Measurements from ENCODE around the gene STK38L.

Gene STK38L

GRCh38 chr12:27330846-27331245 is 86.8 kb downstream of the STK38L start:
- no peak for DNase-seq

GRCh38 chr12:27331291-27331926 is 87.3 kb downstream of the STK38L start:
- DNase-seq: peak; percentile 95

- DNase-seq: no peak
Measured at GRCh38 chr12:27331927-27332324, 87.8 kb downstream of the STK38L start.

- no peak for DNase-seq
Measured at GRCh38 chr12:27332407-27332713, 88.3 kb downstream of the STK38L start.

DNA sequence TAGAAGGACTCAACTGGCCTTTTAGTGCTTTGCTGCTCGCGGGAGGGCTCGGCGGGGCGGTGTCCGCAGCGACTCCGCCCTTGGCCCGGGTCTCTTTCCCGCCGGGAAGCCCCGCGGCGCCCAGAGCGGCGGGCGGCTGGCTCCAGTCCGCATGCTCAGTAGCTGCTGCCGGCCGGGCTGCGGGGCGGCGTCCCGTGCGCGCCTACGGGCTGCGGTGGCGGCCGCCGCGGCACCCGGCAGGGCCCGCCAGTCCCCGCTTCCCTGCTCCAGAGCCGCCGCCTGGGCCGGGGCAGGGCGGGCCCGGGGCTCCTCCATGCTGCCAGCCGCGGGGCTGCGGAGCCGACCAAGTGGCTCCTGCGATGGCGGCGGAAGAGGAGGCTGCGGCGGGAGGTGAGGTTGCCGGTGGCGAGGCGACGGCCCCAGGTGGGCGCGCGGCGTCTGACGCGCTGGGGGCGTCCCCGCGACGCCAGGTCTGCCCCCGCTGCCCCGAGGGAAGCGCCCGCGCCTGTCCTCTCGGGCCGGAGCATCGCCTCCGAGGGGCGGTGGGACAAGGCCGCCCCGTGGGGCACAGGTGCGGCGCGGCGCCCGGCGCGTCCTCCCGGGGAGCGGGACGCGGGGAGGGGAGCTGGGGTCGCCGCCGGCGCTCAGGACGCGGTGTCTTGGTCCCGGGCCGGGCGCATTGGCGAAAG is 88.8 kb downstream of the STK38L start, which contains the start of gene BMAL2:
TSS of gene BMAL2 (plus strand) at position 123 of the 689 bp plus-strand sequence. CDS start at position 360, 237 bp downstream.
- no peak for DNase-seq

- DNase-seq: peak; percentile 36
Measured at GRCh38 chr12:27333403-27334009, 89.4 kb downstream of the STK38L start.

GRCh38 chr12:27334042-27334720 is 90.1 kb downstream of the STK38L start:
- peak; percentile 33 for DNase-seq

DNA sequence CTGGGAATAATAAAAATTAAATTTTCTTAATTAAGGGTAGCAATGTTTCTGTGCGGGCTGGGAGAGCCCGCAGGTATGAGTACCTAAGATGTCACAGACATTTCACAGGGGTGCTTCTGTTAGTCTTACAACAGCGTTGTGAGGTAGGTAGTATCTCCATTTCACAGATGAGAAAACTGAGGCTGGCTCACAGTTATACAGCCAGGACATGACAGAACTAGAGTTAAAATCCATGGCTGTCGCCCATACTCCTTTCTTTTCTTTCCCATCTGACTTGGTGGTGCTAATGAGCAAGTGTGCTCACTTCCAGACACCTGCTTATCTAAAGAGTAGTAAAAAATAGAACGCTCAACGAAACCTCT is 90.6 kb downstream of the STK38L start:
- DNase-seq: no peak

GRCh38 chr12:27335364-27336281 is 91.5 kb downstream of the STK38L start:
- no peak for DNase-seq

DNA sequence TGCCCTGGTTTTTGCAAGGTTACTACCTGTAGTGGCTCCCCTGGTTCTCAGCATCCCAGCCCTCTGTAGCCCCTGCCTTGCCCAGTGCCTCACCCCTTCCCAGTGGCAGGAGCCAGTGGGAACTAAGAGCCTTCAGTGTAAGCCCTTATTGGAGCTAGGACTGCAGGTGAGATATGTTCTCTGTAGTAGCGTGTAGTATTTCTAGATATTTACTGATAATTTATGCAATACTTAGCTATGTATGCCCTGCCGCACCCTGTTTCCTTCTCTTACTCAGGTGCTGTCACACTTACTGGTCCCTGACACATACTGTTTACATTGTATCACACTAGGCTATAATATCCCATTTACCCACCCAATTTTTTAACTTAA is 92.2 kb downstream of the STK38L start:
- no peak for DNase-seq

DNA sequence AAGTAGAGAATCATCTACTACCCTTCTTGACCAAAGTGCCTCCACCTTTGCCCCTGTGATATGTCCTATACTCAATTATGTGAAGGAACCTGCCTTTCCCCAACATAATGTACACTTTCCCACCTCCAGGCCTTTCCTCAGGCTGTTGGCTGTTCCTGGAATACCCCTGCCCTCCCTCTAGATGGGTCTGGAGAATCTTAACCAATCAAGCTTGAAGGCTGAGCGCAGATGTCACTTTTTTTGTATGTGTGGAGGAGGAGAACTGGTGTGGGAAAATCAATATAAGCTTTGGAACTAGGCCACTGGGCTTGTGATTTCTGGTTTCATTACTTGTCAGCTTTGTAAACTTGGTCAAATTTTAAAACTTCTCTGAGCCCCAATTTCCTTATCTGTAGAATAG is 93.3 kb downstream of the STK38L start:
- DNase-seq: no peak

DNA sequence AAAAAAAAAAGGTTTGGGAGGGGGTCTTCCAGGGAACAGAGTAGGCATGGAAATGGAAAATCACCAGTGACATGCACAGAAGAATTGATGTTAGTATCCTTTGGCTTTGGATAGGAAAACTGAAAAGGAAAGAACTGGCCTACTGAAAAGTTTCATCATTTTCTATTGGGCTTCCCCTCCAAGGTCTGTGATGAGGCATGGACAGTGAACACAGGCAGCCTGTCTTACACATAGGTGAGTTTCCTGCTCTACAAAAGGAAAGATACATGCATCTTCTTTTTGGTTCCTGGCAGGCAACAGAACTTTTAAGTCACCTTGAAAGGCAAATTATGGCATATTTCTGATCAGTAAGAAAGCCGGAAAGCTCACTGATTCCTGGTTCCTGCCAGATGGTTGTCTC is 94.4 kb downstream of the STK38L start:
- no peak for DNase-seq

GRCh38 chr12:27340971-27341370 is 96.9 kb downstream of the STK38L start:
- no peak for DNase-seq

GRCh38 chr12:27342536-27342935 is 98.5 kb downstream of the STK38L start:
- DNase-seq: no peak

GRCh38 chr12:27343255-27344000 is 99.3 kb downstream of the STK38L start:
- peak; percentile 92 for DNase-seq

- no peak for DNase-seq
Measured at GRCh38 chr12:27344246-27344645, 100.2 kb downstream of the STK38L start.

DNA sequence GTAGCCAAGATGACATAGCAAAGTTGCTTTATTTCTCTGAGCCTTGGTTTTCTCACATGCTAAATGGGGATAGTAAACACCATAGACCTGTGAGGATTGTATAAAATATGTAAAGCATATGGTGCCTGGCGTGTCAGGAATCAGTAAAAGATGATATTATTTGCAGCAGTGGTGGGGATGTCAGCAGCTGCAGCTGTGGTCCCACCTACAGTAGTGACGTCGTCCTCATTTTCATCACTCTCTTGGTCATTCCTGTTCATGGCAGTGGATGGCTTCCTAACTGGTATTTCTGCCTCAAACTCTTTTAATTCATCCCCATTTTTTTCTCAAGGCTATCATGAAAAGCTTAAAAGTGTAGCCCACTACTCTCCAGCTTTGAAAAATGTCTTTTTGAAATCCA is 100.7 kb downstream of the STK38L start:
- DNase-seq: no peak

- no peak for DNase-seq
Measured at GRCh38 chr12:27345376-27345775, 101.3 kb downstream of the STK38L start.

GRCh38 chr12:27347779-27348178 is 103.7 kb downstream of the STK38L start:
- DNase-seq: no peak

DNA sequence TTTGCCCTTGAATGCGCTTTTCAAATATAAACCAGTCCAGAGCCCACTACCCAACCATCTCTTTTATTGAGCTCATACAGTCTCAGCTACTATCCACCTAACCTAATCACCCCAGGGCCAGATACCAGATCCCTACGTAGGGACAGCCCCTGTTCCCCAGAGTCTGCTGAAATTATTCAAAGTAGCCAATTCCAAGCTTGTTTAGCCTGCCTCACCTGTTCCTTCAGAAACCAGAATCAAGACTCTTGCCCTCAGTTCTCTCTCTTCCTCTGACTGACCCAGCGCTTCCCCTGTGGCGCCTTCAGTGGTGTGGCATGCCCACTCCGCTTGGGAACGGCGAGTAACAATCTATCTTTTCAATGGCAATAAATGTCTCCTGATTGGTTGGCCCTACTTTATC is 107.4 kb downstream of the STK38L start:
- DNase-seq: no peak

- DNase-seq: no peak
Measured at GRCh38 chr12:27355486-27355885, 111.4 kb downstream of the STK38L start.

DNA sequence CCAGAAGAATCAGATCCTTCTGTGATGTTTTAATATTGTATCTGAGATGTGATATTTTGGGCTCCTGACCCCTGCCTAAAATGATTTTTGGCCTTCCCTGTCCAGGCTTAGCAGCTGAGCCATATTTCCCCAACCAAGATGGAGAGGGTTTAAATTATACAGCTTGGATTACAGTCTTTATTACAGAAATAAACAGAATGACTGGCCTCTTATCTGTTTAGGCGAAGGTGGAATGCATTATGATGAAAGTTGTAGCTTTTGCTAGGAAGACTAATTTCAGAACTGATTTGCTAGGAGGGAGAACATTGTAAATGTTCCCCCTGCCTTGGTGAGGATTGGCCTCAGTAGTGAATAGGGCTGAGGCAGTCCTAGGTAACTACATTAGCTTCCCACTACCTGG is 111.9 kb downstream of the STK38L start:
- DNase-seq: no peak
